ENCODE measurements around the gene TCEA3. TPM values are rescaled to one million over a fixed set of nuclear protein-coding genes. Genes with fewer than 3 reads are reported as not detected.

The TCEA3 gene
- total RNA-seq, 1 experiment from 2014 or later, result 0.37 TPM

GRCh38 chr1:23463286-23463685 lies 38.7 kb upstream of the TCEA3 start (continued):
- no peak for TF ChIP-seq MLX (CRISPR knock-in tag; IDR thresholded peaks at IDR 0.05)
- TF ChIP-seq ZNF219 (CRISPR knock-in tag; IDR thresholded peaks at IDR 0.05; ENCODE audit: borderline replicate concordance), result no peak

GRCh38 chr1:23462766-23463165 lies 38.2 kb upstream of the TCEA3 start:
- DNase-seq (ENCODE audit: low spot score), result no peak
- CTCF ChIA-PET, result no interaction called here
- Mint-ChIP-seq H3K36me3 (0 out of 2 replicates have a peak, but pooled peaks cover 5% of the 10 kb centered on the region), H3K4me1 (peaks cover 6% of the 10 kb centered on the region), H3K27me3 (ENCODE audit: low read depth) (no peaks in the 10 kb centered on the region), H3K9me3 (no peaks in the 10 kb centered on the region), H3K27ac (peak overlapping the region; percentile 32; the same call in 1 of the 2 replicates), H3K4me3 (no peak overlapping the region)
- POLR2A ChIA-PET, result no interaction called here
- ATAC-seq, result no peak
- no peak for TF ChIP-seq SMAD4 (CRISPR knock-in tag; IDR thresholded peaks at IDR 0.05)
- TF ChIP-seq FOXK1 (CRISPR knock-in tag; IDR thresholded peaks at IDR 0.05), result no peak
- TF ChIP-seq ZBTB43 (CRISPR knock-in tag; IDR thresholded peaks at IDR 0.05), result no peak
- TF ChIP-seq STAT6 (CRISPR knock-in tag; conservative IDR thresholded peaks at IDR 0.05; ENCODE audit: low read depth), result no peak
- TF ChIP-seq PREB (CRISPR knock-in tag; IDR thresholded peaks at IDR 0.05; ENCODE audit: borderline replicate concordance), result no peak
- no peak for TF ChIP-seq PRDM15 (CRISPR knock-in tag; IDR thresholded peaks at IDR 0.05)
- no peak for TF ChIP-seq FOXP1 (CRISPR knock-in tag; IDR thresholded peaks at IDR 0.05; ENCODE audit: borderline replicate concordance)
- TF ChIP-seq E2F5 (CRISPR knock-in tag; IDR thresholded peaks at IDR 0.05), result no peak
- no peak for TF ChIP-seq ARID4B (CRISPR knock-in tag; IDR thresholded peaks at IDR 0.05; ENCODE audit: borderline replicate concordance)
- no peak for TF ChIP-seq CREB1 (CRISPR knock-in tag; IDR thresholded peaks at IDR 0.05)
- no peak for TF ChIP-seq ZNF425 (CRISPR knock-in tag; conservative IDR thresholded peaks at IDR 0.05)
- no peak for TF ChIP-seq ZNF396 (CRISPR knock-in tag; IDR thresholded peaks at IDR 0.05; ENCODE audit: borderline replicate concordance)
- no peak for TF ChIP-seq ZNF671 (CRISPR knock-in tag; IDR thresholded peaks at IDR 0.05)
- TF ChIP-seq ZNF138 (CRISPR knock-in tag; conservative IDR thresholded peaks at IDR 0.05), result no peak
- TF ChIP-seq GRHL2 (CRISPR knock-in tag; IDR thresholded peaks at IDR 0.05; ENCODE audit: insufficient replicate concordance, severe bottlenecking), result no peak
